AG20443 (cell line): ENCODE data around the gene NDUFAF4.

Experiments
- DNase-seq: peaks from one replicate; pipeline ENCODE4 v3.0.0; 2012; ENCODE audit warnings: low spot score, mixed read lengths

The NDUFAF4 gene

DNA sequence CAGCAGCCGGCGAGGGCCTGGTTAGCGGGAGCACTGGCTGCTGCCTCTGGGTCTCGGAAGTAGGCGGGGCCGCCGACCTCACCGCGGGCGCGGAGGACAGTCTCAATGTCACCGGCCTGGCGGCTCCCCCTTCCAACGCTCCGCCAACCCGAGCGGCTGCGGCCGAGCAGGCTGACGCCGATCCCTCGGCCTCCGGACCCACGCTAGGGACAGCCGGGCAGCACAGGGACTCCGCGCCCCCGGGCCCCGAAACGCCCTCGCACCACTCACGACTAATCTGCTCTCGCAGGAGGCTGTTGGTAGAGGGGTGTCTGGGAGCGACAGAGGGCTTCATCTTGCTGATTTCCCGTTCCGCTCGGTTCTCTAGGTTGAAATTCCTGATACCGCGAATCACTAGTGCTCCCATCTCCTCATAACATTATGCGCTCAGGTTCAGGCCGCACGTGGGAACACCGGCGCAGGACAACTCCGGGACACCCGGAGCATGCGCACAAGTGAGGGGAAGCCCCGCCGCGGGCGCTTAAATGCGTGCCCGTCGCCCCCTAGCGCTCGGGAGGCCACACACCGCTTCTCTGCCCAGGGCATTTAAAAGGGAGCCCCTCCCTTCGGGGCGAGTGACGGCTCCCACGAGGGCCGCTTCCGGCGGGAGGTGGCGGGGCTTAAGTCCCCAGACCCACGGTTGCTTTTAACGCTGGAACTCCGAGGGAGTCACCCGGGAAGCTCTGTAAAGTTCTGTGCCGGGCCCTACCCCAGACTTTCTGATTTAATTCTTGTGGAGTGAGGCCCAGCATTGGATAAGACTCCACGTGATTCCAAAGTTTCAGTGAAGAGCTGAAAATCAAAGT, at the start of gene NDUFAF4:
Gene NDUFAF4, minus strand, starts transcription at position 496 of the 845 bp plus-strand sequence. Its CDS starts 90 bp downstream, at position 406.
- DNase-seq: peak; percentile 98

DNA sequence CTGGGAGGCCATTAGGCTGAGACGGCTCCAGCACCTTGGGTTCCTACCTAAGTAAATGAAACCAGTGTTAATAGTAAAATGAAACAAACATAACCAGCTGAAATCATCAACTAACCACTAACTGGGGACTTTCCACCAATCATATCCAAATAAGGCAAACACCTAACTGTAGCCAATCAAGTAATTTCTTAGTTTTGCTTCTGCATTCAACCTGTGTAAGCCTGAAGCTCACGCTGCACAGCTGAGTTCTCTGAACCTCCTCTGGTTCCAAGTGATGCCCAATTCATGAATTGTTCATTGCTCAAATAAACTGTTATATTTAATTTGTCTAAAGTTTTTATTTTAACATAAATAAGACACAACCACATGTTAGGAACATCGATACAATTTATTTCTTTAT, 49.4 kb upstream of the NDUFAF4 start:
- DNase-seq: no peak

DNA sequence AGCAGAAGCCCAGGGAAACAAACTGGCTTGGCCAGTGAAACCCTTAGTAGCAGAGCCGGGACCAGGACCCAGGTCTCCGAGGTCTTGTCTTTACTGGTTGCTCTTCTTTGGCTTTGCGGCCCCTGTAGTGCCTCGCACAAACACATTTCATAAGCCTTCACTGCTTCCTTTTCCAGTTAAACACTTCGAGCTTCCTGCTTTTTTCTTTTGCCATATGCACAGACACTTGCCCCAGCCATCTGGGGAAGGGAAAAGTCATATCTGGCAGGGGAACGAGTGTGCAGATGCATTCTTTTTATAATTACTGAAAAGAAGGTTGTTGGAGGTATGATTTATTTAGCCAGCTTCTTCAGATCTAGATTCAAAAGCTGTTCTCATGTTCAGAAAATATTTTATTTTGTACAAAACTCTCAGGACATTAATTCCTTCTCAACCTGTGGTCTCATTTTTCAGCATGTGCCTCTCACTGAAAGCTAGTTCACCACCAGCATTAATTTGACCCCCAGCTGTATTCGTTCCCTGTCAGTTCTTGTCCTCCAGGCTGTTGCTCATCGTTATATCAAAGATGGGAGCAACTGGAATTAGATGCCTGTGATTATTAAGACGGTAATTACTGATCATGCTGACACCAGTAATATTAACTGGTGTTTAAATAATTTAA, 46.0 kb upstream of the NDUFAF4 start:
- DNase-seq: no peak

DNA sequence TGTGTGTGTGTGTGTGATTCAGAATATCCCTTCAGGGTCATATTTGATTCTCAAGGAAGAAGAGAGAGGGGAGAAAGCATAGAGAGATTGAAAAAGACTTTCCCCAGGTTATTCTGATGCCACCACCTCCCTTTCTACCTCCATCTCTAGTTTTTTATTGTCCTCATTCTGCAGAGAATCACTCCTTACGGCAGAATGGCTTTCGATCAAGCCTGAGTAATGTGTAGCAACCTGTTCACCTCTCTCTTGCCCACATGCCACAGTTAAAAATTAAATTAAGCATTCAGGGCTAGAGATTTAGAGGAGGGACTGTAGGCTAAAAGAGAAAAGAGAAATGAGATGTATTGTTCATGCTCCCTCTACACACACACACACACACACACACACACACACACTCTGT, 45.0 kb upstream of the NDUFAF4 start:
- no peak for DNase-seq

DNA sequence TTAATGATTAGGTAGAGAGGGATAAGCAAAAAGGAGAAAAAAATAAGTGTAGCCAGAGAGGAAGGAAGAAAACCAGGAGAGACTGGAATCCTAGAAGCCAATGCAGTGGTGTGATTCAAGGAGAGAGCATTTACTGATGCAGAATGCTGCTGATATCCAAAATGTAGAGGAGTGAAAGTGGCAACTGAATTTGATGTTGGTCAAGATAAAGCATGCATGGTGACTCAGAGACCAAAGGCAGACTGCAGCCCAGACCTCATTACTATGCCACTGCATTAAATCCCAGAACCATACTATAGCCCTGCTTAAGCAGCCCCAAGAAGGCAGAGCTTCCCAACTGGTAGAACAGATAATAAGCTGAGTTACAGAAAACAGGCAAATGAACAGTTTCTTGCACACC, 42.6 kb upstream of the NDUFAF4 start:
- no peak for DNase-seq

DNA sequence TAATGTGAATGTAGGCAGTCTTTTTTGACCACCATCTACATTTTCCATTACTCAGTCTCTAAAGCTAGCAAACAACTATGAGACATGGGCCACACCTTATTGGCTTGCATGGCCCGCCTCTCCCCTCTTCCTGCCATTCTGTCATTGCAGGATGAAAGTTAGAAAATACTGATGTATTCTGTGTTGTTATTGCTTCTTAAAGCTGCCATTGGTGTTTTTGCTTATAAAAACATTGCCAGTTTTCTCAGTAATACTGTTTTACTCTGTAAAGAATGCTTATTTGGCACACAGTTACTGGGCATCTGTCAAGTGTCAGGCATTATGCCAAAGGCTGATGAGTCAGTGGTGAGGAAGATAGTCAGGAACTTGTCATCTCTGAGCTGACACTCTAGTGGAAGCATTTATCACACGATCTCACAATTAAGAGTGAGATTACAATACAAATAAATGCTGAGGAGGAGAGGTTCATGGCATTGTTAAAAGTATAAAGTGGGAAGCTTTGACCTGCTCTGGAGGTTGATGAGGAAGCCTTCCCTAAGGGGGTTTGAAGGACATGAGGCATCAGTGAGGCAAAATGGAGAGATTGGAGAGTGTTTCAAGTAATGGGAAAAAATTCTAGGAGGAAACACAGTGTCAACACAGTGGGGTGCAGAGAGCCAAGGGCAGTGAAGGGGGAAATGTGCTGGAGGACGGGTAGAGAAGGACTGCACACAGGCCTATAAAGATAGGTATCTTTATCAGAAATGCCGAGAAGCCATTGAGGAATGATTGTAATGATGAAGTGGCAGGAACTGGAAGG, 41.5 kb upstream of the NDUFAF4 start:
- peak; percentile 19 for DNase-seq

DNA sequence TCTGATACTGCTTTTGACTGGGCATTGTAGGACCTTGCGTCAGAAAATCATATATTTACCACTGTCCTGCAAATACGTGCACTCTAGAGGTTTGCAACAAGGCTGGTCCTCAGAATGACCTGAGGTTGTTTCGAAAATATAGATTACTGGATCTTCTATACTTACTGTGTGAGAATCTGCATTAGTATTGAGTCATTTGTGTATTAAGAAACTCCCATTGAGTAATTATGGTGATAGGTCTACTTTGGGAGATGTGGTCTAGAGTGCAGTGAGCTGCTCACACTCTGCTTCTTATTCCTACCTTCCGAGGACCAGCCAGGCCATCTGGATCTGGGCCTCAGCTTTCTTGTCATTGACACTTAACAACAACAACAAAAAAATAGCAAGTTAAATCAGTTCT, 36.4 kb upstream of the NDUFAF4 start:
- DNase-seq: no peak

DNA sequence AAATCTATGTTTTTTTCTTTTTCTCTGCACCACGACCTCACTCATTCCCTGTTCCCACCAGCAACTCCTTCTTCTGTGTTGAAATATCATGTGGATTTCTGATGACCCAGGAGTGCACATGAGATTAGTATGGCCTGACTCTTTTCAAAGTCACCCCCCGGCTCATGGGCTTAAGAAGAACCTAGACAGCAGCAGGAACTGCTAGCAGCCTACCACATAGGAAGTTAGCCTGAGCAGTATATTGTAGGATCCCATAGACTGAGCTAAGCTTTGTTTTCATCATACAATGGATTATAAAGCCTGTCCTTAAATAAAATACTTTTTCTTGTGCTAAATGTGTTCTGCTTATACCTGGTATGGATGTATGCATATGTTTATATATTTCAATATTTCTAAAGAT, 33.5 kb upstream of the NDUFAF4 start:
- DNase-seq: no peak

DNA sequence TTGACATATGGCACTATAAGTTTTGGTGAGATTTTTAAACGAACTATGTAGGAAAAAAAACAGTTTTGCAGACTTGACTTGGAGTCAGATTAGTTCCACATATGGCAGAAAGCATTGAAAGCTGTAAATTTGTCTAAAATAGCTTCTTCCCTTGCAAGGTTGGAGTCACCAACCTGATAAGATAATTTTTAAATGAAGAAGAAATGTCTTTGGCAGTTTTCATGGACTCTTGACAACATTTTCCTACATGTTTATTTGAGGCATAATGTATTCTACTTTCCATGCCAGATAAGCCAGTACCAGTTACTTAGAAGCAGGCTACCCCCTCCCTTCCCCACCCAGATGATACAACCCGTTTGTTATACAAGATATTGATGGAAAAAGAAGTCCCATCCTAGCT, 32.0 kb upstream of the NDUFAF4 start:
- DNase-seq: no peak

DNA sequence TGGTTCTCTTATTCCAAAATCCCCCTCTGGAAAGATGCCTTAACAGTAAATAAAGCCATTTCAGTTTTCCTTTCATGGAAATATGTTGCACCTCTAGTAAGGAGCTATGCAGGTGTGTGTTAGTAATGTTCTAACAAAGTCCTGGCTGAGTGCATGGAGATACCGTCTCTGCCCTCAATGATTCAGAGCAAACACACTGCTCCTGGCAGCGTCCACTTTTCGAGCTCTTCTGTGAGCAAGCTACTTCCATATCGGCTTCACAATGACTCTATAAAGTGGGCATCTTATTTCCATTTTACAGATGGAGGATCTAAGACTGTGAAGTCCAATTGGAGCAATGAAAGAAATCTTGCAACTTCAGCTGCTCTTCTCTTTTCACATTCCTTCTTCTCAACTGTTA, 30.0 kb upstream of the NDUFAF4 start:
- DNase-seq: no peak

DNA sequence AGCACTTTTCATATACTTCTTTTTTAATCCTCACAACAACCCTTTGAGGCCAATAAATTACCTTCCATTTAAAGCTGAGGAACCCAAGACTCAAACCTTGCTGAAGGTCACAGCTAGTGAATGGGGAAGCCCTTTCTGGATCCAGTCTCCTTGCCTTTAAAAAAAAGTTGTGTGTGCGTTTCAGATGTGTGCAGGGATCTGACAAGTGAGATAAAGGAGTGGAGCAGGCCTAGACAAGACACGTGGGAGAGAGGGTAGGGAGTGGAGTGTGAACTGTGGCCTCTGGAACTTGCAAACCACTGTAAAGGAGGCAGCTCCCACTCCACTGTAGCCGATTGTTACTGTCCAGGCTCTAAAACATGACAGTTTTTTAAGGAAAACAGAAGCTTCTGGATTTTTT, 28.7 kb upstream of the NDUFAF4 start:
- no peak for DNase-seq

DNA sequence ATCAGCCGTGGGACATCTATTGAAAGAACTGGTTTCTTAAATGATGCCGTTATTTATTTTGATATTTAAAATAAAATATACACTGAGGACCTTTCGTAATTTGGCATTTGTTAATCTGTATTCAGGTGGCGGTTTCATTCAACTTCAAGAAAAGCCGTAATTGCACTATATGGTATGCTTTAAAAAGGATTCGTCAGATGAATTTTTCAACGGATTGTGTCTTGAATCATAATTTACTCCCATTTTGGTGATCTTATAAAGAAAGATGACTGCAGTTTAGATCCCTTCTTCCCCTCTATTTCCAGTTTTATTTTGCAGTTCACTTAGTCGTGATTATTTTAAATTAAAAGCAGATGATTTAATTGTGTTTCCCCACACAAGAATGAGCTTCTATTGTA, 27.6 kb upstream of the NDUFAF4 start:
- DNase-seq: no peak

DNA sequence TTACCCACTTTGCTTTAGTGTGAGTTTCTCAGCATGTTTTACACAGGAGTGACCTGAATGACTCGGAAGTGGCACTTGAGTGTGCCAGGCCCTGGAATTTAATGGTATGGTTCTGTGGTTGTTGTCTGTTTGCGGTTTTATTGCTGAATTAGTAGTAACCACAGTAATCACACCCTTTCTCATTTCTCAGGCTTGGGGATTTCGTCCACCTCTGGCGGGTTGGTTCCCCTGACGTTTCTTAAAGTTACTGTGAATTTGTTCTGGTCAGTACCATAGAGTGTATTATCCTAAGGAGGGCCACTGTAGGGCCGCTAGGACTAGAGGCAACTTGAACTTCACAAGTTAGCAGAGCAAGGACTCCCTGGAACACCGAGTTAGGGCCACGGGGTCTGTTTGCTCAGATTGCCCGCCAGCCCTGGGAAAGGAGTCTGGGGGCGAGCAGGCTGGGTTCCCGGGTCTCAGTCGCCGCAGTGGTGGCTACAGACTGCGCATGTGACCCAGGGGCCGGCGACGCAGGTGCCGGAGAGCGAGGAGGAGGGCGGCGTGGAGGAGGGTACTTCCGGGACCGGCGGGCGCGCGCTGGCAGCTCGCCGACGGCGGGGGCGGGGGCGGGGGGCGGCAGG, 26.3 kb upstream of the NDUFAF4 start:
- DNase-seq: no peak

DNA sequence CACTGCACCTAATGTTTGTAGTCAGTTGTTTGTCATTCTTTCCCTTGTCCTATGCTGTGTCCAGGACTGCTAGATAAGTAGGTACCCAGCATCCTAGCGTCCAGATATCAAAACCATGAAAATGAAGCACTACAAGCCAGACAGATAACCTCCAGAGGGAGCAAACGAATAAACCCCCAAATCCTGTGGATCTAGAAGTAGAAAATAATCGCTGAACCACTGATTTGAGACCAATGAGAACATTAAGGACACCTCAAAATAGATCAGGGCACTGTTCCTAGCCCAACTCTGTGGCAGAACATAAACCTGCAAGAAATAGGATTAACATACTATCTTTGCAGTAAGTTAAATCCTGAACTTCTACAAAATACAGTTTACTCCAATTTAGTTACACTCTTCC, 25.7 kb upstream of the NDUFAF4 start:
- DNase-seq: no peak

DNA sequence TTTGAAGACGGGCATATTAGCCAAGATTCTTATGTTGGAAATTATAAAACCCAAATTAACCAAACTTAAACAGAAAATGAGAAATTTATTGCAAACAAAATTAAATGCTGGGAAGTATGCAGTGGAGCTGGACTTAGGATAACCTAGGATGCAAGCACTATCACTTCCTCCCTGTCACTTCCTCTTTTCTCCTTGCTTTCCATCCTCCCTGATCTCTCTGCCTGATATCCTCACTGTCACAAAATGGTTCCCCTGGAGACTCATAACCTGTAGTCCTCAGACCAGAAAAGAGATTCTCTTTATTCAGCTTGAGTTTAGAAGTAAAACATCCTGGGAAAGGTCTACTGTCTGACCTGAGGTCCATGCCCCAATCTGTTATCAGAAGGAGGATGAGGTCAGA, 19.4 kb upstream of the NDUFAF4 start:
- DNase-seq: no peak

DNA sequence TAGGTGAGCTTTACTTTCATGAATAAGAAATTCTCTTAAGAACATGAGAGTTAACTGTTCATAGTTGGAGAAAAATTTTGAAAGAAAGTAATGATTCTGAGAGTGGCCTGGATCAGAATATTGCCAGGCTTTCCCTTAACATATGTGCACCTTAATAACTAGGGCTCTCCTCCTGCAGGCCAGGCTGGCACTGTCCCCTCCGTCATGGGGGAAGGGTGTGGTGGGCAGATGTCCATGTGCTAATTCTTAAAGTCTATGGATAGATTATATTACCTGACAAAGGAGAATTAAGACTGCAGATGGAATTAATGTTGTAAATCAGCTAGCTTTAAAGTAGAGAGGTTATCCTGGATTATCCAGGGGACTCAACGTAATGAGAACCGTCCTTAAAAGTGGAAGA, 15.9 kb upstream of the NDUFAF4 start:
- DNase-seq: no peak

DNA sequence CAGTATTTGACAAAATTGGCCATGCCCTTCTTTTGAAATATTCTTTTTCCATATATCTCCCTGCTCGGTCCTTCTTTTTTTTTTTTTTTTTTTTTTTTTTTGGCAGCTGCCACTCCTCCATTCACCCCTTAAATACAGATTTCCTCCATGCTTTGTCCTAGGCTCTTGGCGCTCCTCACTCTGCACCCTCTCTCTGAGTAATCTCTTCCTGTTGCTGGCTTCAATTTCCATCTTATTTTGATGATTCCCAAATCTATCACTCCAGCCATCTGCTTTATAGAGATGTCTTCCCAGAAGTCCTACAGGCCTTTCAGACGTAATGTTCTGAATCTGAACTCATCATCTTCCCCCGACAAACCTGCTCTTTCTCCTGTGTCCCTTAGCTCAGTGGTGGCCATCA, 14.1 kb upstream of the NDUFAF4 start:
- no peak for DNase-seq

DNA sequence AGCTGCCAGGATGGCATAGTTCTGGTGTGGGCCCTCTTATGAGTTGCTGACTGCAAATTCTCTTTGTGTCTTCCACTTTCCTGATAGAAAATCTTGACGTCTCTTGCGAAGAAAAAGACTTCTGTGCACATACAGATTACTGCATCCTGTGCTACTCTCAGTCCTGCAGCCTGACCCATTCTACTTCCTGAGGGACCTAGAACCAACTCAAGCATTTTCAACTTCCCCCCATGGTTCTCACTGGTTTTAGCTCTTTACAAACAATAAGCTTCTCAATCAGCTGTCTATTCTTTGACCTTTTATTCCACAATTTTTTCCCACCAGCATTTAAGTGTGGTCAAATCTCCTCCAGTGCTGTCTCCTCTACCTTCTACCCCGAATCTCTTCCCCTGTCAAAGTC, 13.5 kb upstream of the NDUFAF4 start:
- no peak for DNase-seq

DNA sequence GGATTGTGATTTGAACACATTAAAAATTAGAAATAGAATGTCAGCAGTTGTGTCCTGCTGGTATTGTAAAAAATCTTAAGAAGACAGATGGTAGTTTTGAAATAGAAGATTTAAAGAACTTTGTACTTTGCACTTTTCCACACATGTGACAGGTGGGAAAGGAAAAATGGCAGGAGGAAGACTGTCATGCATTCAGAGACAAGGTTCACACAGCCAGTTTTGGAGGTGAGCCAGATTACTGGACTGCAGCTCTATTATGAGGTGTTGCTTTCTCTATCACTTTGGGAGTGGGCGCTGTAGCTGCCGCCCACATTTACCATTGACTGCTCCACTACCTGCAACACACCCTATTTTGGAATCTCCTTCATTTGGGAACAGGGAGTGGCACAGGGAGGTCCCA, 12.1 kb upstream of the NDUFAF4 start:
- DNase-seq: no peak

DNA sequence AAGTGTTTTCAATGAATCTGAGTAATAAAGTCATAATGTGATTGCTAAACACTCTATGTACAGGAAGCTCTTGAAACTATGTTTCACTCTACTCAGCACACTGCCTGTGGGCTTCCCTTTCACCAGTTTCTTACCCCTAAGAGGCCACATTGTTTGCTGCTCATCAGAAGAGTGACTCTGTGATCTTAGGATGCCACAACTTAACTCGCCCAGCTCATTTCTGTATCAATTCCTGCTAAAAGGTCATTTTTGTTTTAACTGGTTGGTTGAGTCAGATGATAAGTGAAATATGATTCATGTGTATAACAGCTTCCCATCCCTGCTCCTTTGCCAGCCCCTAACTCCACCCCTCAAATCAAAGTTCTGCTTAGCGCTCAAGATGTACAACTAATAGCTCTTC, 9.8 kb upstream of the NDUFAF4 start:
- DNase-seq: peak; percentile 17

DNA sequence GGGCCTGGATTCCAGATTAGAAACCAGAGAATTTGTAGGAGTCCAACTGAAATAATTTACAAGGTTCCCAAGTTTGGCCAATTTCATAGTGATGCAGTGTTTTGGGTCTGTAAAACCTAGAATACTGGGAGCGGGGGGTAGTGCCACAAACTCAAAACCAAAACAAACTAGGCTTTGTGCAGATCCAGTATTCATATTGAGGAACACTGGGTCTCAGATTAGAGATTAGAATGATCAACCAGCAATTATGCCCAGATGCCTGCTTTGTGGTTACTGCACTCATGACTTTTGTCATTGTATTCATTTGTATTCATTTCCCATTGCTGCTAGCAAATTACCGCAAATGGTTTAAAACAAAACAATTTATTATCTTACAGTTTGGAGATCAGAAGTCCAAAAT, 3.2 kb upstream of the NDUFAF4 start:
- no peak for DNase-seq

DNA sequence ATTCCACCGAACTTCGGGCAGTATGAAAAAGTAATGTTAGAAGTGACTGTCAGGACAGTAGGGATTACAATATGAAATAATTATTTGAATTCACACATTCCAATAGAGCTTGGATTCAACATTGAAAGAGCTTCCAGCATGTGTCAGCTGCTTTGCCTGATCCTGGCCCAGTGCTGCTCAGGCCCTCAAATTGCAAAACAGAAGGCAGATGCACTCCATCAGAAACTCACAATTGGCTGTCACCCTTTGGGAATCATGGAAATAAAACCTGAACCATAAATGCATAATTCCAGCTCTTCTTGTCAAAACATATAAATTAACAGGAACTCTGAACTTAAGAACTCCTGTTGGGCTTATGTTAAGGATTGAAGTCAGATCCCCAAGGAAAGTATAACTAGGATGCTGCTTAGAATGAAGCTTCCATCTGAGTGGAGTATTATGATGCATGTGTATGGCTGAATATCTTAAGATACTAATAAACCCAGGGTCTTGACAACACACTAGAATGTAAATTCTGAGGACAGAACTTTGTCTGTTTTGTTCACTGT, 1.8 kb upstream of the NDUFAF4 start:
- no peak for DNase-seq
